ENCODE measurements around the gene DHPS. TPM values are rescaled to one million over a fixed set of nuclear protein-coding genes. Genes with fewer than 3 reads are reported as not detected.

DHPS gene
- 68.4 and 104 TPM in 2 replicates for total RNA-seq (2014; rRNA removed; shearing (Covaris generic))
- polyA plus RNA-seq (2016; fragmentation: Nextera tagmentation; extraction: Ambion mirVana) = 50.9 and 56.0 TPM in 2 replicates

DNA sequence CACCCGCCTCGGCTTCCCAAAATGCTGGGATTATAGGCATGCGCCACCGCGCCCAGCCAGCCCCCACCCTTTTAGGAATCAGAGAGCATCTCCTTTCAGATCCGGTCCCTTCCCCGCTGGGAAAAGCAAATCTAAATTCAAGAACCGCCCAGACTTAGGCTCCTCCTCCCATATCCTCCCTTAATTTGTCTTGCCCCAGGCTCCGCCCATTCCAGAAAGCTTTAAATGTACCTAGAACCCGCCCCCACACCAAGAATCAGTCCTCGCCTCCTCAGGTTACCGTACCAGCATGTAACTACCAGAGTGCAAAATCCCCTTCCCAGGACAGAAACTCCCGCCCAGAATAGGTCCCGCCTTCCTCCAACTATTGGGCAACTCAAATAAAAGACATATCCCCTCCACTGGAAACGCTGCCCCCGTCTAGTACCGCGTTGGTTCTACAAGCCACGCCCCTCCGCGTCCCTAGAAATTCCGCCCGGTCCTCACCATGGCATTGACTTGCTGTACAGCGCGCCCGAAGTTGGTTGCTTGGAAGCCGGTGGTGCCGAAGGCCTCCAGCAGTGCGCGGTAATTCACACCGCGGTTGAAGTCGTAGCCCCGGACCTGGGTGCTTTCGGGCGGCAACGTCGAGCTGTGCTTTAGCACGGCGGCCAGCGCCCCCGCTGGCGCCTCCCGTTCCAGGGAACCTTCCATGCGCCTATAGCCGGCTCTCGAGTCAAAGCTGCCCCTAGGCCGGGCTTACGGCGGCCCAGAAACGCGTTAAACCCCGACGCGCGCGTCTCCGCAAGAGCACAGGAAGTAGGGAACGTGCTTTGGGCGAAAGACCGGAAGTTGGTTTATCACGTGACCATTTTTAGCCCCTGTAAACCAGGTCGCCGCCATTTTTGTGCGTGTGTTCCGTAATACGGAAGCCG is at the start of gene DHPS:
Gene DHPS (minus strand): TSS at position 807 of the 914 bp plus-strand sequence. CDS start 114 bp downstream, at position 693.
- H3K36me3 ChIP-seq (ENCODE audit: low read depth) = peaks cover 15% of the 10 kb centered on the region; the same call in 1 of the 2 replicates
- no peaks in the 10 kb centered on the region for H3K27me3 ChIP-seq (replicated peaks; ENCODE audit: insufficient read depth)
- peak within 1 kb of the TSS; percentile 92 for H3K27ac ChIP-seq
- peak within 1 kb of the TSS; percentile 79 for H3K4me2 ChIP-seq (ENCODE audit: unreplicated experiment)
- H3K79me2 ChIP-seq (ENCODE audit: insufficient read depth) = peaks cover 16% of the 10 kb centered on the region
- TF ChIP-seq EZH2 (IDR thresholded peaks at IDR 0.05; ENCODE audit: insufficient read depth, poor library complexity, severe bottlenecking) = no peak
- peak; percentile 99 for DNase-seq
- peaks cover 5% of the 10 kb centered on the region; the same call in 1 of the 2 replicates for H3F3A ChIP-seq (ENCODE audit: insufficient read depth)
- no peaks in the 10 kb centered on the region for H3K9me3 ChIP-seq (ENCODE audit: low read depth)
- WGBS, 2 experiments (ENCODE audit: low coverage in 1 of 2, low lambda C conversion rate in 2 of 2, missing lambda C conversion rate in 2 of 2) = 0 to 1% methylated on average over 62 to 68 of the region's 68 CpGs
- H3K4me1 ChIP-seq (ENCODE audit: insufficient read depth) = no peaks in the 10 kb centered on the region
- H3K9ac ChIP-seq = peak within 1 kb of the TSS; percentile 93
- H4K20me1 ChIP-seq (ENCODE audit: insufficient read depth) = no peaks in the 10 kb centered on the region
- in situ Hi-C loops (cut with MboI) = no loop called here
- H3K4me3 ChIP-seq = peak within 1 kb of the TSS; percentile 84
- no peaks in the 10 kb centered on the region for H3K9me2 ChIP-seq (ENCODE audit: insufficient read depth)
- H2AFZ ChIP-seq = peak within 1 kb of the TSS; percentile 89

DNA sequence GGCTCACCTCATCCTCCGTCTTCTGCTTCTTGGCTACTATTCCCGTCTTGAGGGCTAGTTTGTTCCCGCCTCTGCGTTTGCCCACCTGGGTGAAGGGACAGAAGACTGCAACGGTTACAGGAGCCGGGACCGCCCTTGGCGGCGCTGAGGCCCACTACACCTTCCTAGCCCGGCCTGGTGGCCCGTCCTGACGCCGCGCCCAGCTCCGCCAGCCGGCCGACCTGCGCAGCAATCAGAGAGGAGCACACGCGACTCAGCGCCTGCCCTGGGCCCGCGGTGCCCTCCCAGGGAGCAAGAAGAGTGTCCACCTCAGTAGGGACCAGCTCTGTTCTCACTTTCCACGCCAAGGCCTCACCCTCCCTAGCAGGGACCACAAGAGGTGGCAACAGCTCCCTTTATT is 49.7 kb upstream of the DHPS start:
- peaks cover 19% of the 10 kb centered on the region; the same call in 1 of the 2 replicates for H3K36me3 ChIP-seq (ENCODE audit: low read depth)
- no peak overlapping the region for H3K4me2 ChIP-seq (ENCODE audit: unreplicated experiment)
- H3K9me3 ChIP-seq (ENCODE audit: low read depth) = no peaks in the 10 kb centered on the region
- H2AFZ ChIP-seq = no peak overlapping the region
- WGBS, 2 experiments (ENCODE audit: low coverage in 1 of 2, low lambda C conversion rate in 2 of 2, missing lambda C conversion rate in 2 of 2) = 84 to 86% methylated on average over 24 of the region's 24 CpGs
- H3K79me2 ChIP-seq (ENCODE audit: insufficient read depth) = peaks cover 57% of the 10 kb centered on the region
- no peaks in the 10 kb centered on the region; the same call in 1 of the 2 replicates for H4K20me1 ChIP-seq (ENCODE audit: insufficient read depth)
- in situ Hi-C loops (cut with MboI) = no loop called here
- TF ChIP-seq EZH2phosphoT487 (IDR thresholded peaks at IDR 0.05; ENCODE audit: insufficient read depth, low read depth) = no peak
- TF ChIP-seq EZH2 (IDR thresholded peaks at IDR 0.05; ENCODE audit: insufficient read depth, poor library complexity, severe bottlenecking) = no peak
- H3K9ac ChIP-seq = no peak overlapping the region
- H3K4me3 ChIP-seq = no peak overlapping the region
- no peaks in the 10 kb centered on the region for H3K9me2 ChIP-seq (ENCODE audit: insufficient read depth)
- no peak for DNase-seq
- no peaks in the 10 kb centered on the region for H3K27me3 ChIP-seq (replicated peaks; ENCODE audit: insufficient read depth)
- no peak overlapping the region for H3K27ac ChIP-seq
- H3K4me1 ChIP-seq (ENCODE audit: insufficient read depth) = peaks cover 8% of the 10 kb centered on the region; the same call in 1 of the 2 replicates
- peaks cover 15% of the 10 kb centered on the region; the same call in 1 of the 2 replicates for H3F3A ChIP-seq (ENCODE audit: insufficient read depth)

- Histone ChIP-seq H3K27ac (no peak overlapping the region), H3K4me2 (ENCODE audit: unreplicated experiment) (no peak overlapping the region), H4K20me1 (ENCODE audit: insufficient read depth) (no peaks in the 10 kb centered on the region; the same call in 1 of the 2 replicates), H3K36me3 (ENCODE audit: low read depth) (peaks cover 19% of the 10 kb centered on the region; the same call in 1 of the 2 replicates), H3F3A (ENCODE audit: insufficient read depth) (peaks cover 14% of the 10 kb centered on the region; the same call in 1 of the 2 replicates), H2AFZ (no peak overlapping the region), H3K4me3 (no peak overlapping the region), H3K9me3 (ENCODE audit: low read depth) (no peaks in the 10 kb centered on the region), H3K79me2 (ENCODE audit: insufficient read depth) (peaks cover 55% of the 10 kb centered on the region), H3K27me3 (replicated peaks; ENCODE audit: insufficient read depth) (no peaks in the 10 kb centered on the region), H3K4me1 (ENCODE audit: insufficient read depth) (peaks cover 7% of the 10 kb centered on the region; the same call in 1 of the 2 replicates), H3K9ac (no peak overlapping the region), H3K9me2 (ENCODE audit: insufficient read depth) (no peaks in the 10 kb centered on the region)
- in situ Hi-C loops (cut with MboI) = no loop called here
- TF ChIP-seq EZH2 (IDR thresholded peaks at IDR 0.05; ENCODE audit: insufficient read depth, poor library complexity, severe bottlenecking) = no peak
- TF ChIP-seq EZH2phosphoT487 (IDR thresholded peaks at IDR 0.05; ENCODE audit: insufficient read depth, low read depth) = no peak
- WGBS, 2 experiments (ENCODE audit: low coverage in 1 of 2, low lambda C conversion rate in 2 of 2, missing lambda C conversion rate in 2 of 2) = 54 to 58% methylated on average over 3 of the region's 3 CpGs
- no peak for DNase-seq
Measured at GRCh38 chr19:12730064-12730463, 48.4 kb upstream of the DHPS start.

- no peaks in the 10 kb centered on the region for H3K9me3 ChIP-seq (ENCODE audit: low read depth)
- no peaks in the 10 kb centered on the region for H3K27me3 ChIP-seq (replicated peaks; ENCODE audit: insufficient read depth)
- no peaks in the 10 kb centered on the region for H3K9me2 ChIP-seq (ENCODE audit: insufficient read depth)
- H3F3A ChIP-seq (ENCODE audit: insufficient read depth) = peaks cover 22% of the 10 kb centered on the region
- peaks cover 56% of the 10 kb centered on the region for H3K79me2 ChIP-seq (ENCODE audit: insufficient read depth)
- H3K4me2 ChIP-seq (ENCODE audit: unreplicated experiment) = no peak overlapping the region
- TF ChIP-seq EZH2phosphoT487 (IDR thresholded peaks at IDR 0.05; ENCODE audit: insufficient read depth, low read depth) = no peak
- TF ChIP-seq EZH2 (IDR thresholded peaks at IDR 0.05; ENCODE audit: insufficient read depth, poor library complexity, severe bottlenecking) = no peak
- no peak overlapping the region for H2AFZ ChIP-seq
- in situ Hi-C loops (cut with MboI) = no loop called here
- no peak overlapping the region for H3K27ac ChIP-seq
- H3K36me3 ChIP-seq (ENCODE audit: low read depth) = peaks cover 19% of the 10 kb centered on the region; the same call in 1 of the 2 replicates
- no peaks in the 10 kb centered on the region; the same call in 1 of the 2 replicates for H4K20me1 ChIP-seq (ENCODE audit: insufficient read depth)
- no peak for DNase-seq
- no peak overlapping the region for H3K9ac ChIP-seq
- 92 to 94% methylated on average over 9 of the region's 9 CpGs for WGBS, 2 experiments (ENCODE audit: low coverage in 1 of 2, low lambda C conversion rate in 2 of 2, missing lambda C conversion rate in 2 of 2)
- H3K4me3 ChIP-seq = no peak overlapping the region
- peaks cover 9% of the 10 kb centered on the region for H3K4me1 ChIP-seq (ENCODE audit: insufficient read depth)
Measured at GRCh38 chr19:12727745-12728433, 46.2 kb upstream of the DHPS start.
